Sigmoid colon (tissue), 4 donors: ENCODE data around the gene PDE11A.

Experiments
- EP300 ChIP-seq, 4 donors: sonication (generic); formaldehyde crosslinking; IDR thresholded peaks; one replicate each; pipeline ENCODE4 v1.6.1; 2017; ENCODE audit warnings: antibody characterized with exemption in 4 of 4
- POLR2A ChIP-seq, 2 donors: fragments of 450-650 bp; IDR thresholded peaks; one replicate each; pipeline ENCODE4 v1.6.1; 2016; ENCODE audit warnings: antibody characterized with exemption in 2 of 2, mild to moderate bottlenecking in 2 of 2, moderate library complexity in 2 of 2
- POLR2AphosphoS5 ChIP-seq, 4 donors: sonication (generic); formaldehyde crosslinking; IDR thresholded peaks; one replicate each; pipeline ENCODE4 v1.6.1; 2017; ENCODE audit warnings: antibody characterized with exemption in 4 of 4
- TF ChIP-seq, protein P1 (sequence below), 4 experiments: fragments of 450-650 bp in 3 of 4; fragments of 200-600 bp in 1 of 4; IDR thresholded peaks; one replicate each; pipeline ENCODE4 v1.5.1; 2016 to 2019; ENCODE audit warnings: antibody characterized with exemption in 4 of 4, mild to moderate bottlenecking in 3 of 4, moderate library complexity in 2 of 4

DNA sequence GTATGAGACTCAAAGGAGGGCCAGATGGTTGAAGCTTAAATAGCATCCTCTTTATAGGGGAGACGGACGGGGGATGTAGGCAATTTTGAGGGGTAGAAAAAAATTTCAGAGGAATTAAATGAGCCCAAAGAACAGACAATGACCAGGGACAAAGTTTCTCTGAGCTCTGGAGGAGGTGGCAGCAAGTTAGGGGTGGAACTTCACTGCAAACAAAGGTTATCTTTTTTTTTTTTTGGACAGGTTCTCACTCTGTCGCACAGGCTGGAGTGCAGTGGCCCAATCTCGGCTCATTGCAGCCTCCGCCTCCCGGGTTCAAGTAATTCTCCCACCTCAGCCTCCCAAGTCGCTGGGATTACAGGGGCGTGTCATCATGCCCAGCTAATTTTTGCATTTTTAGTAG lies 195.6 kb downstream of the PDE11A start:
- no peak for TF ChIP-seq POLR2A (IDR thresholded peaks at IDR 0.05)
- TF ChIP-seq, protein P1, sequence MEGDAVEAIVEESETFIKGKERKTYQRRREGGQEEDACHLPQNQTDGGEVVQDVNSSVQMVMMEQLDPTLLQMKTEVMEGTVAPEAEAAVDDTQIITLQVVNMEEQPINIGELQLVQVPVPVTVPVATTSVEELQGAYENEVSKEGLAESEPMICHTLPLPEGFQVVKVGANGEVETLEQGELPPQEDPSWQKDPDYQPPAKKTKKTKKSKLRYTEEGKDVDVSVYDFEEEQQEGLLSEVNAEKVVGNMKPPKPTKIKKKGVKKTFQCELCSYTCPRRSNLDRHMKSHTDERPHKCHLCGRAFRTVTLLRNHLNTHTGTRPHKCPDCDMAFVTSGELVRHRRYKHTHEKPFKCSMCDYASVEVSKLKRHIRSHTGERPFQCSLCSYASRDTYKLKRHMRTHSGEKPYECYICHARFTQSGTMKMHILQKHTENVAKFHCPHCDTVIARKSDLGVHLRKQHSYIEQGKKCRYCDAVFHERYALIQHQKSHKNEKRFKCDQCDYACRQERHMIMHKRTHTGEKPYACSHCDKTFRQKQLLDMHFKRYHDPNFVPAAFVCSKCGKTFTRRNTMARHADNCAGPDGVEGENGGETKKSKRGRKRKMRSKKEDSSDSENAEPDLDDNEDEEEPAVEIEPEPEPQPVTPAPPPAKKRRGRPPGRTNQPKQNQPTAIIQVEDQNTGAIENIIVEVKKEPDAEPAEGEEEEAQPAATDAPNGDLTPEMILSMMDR (IDR thresholded peaks at IDR 0.05) = no peak
- no peak for TF ChIP-seq POLR2AphosphoS5 (IDR thresholded peaks at IDR 0.05)
- no peak for TF ChIP-seq EP300 (IDR thresholded peaks at IDR 0.05)
